Sigmoid colon (tissue), 4 donors: Measurements from ENCODE around the gene TRAF3.

Experiments
- EP300 ChIP-seq, 4 donors: sonication (generic); formaldehyde crosslinking; IDR thresholded peaks; one replicate each; pipeline ENCODE4 v1.6.1; 2017; ENCODE audit warnings: antibody characterized with exemption in 4 of 4
- POLR2A ChIP-seq, 2 donors: fragments of 450-650 bp; IDR thresholded peaks; one replicate each; pipeline ENCODE4 v1.6.1; 2016; ENCODE audit warnings: antibody characterized with exemption in 2 of 2, mild to moderate bottlenecking in 2 of 2, moderate library complexity in 2 of 2
- POLR2AphosphoS5 ChIP-seq, 4 donors: sonication (generic); formaldehyde crosslinking; IDR thresholded peaks; one replicate each; pipeline ENCODE4 v1.6.1; 2017; ENCODE audit warnings: antibody characterized with exemption in 4 of 4
- TF ChIP-seq, protein P1 (sequence below), 4 experiments: fragments of 450-650 bp in 3 of 4; fragments of 200-600 bp in 1 of 4; IDR thresholded peaks; one replicate each; pipeline ENCODE4 v1.5.1; 2016 to 2019; ENCODE audit warnings: antibody characterized with exemption in 4 of 4, mild to moderate bottlenecking in 3 of 4, moderate library complexity in 2 of 4

DNA sequence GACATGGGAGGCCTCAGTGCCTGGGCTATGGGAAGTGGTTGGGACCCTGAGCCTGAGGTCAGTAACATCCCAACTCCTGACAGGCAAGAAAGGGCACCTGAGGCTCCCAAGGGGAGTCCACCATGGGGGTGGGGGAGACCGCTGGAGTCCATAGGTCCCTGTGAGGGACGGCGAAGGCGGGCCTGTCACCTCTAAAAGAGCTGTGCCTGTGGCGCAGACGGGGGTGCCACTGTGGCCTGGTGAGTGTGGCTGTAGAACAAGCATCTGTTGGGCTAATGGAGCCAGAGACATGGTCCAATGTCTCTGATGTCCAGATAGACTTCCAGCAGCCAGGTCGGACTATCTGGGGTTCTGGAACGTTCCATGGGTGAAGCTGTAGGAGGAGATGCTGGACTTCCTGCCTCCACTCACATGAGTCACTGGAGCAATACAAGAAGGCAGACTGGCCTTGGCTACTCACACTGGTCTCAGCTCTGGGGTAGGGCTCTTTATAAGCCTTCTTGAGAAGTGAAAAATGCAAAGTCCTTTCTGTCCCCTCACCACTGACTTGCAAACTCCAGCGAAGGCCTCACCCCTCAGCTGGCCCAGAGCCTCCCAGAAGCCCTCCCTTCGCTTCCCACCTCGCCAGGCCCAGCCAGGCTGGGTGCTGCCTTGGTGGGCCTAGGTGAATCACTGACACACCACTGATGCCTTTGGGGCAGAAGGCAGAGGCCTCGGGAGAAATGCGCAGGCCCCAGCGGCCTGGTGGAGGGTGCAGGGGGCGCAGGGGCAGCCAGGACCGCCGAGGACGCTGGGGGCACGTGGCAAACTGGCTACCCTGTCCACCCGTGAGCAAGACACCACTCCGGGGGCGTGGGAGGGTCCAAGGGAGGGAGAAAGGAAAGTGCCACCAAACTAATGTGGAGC, 1.1 kb upstream of the TRAF3 start:
- TF ChIP-seq, protein P1, sequence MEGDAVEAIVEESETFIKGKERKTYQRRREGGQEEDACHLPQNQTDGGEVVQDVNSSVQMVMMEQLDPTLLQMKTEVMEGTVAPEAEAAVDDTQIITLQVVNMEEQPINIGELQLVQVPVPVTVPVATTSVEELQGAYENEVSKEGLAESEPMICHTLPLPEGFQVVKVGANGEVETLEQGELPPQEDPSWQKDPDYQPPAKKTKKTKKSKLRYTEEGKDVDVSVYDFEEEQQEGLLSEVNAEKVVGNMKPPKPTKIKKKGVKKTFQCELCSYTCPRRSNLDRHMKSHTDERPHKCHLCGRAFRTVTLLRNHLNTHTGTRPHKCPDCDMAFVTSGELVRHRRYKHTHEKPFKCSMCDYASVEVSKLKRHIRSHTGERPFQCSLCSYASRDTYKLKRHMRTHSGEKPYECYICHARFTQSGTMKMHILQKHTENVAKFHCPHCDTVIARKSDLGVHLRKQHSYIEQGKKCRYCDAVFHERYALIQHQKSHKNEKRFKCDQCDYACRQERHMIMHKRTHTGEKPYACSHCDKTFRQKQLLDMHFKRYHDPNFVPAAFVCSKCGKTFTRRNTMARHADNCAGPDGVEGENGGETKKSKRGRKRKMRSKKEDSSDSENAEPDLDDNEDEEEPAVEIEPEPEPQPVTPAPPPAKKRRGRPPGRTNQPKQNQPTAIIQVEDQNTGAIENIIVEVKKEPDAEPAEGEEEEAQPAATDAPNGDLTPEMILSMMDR (IDR thresholded peaks at IDR 0.05) = no peak
- TF ChIP-seq EP300 (IDR thresholded peaks at IDR 0.05) (no peak), POLR2AphosphoS5 (IDR thresholded peaks at IDR 0.05) (no peak), POLR2A (IDR thresholded peaks at IDR 0.05) (no peak)
